Sigmoid colon (tissue), 7 donors: ENCODE data around the gene TDRKH. TPM values are rescaled to one million over a fixed set of nuclear protein-coding genes. Genes with fewer than 3 reads are reported as not detected.

ENCODE experiments used
- DNase-seq: peaks from one replicate; pipeline ENCODE4 v3.0.0-alpha.2; 2019
- H3K27ac ChIP-seq, 4 donors: fragments of 200-600 bp; sonication (generic); one replicate each; pipeline ENCODE4 v1.5.1; 2016 to 2019; ENCODE audit warnings: mild to moderate bottlenecking in 1 of 4
- H3K27me3 ChIP-seq, 3 donors: fragments of 200-600 bp; sonication (generic); one replicate each; pipeline ENCODE4 v1.5.1; 2019; ENCODE audit warnings: mild to moderate bottlenecking in 1 of 3
- H3K36me3 ChIP-seq, 4 donors: fragments of 200-600 bp; sonication (generic); one replicate each; pipeline ENCODE4 v1.5.1; 2016 to 2019
- H3K4me1 ChIP-seq, 4 donors: fragments of 200-600 bp; sonication (generic); one replicate each; pipeline ENCODE4 v1.5.1; 2017 to 2019
- H3K4me3 ChIP-seq, 4 donors: fragments of 200-600 bp; sonication (generic); one replicate each; pipeline ENCODE4 v1.5.1; 2017 to 2019; ENCODE audit warnings: mild to moderate bottlenecking in 2 of 4, moderate library complexity in 1 of 4
- H3K9me3 ChIP-seq, 4 donors: fragments of 200-600 bp in 3 of 4; sonication (generic) in 3 of 4; one replicate each; pipeline versions ENCODE4 v1.5.1 to v1.6.1; 2013 to 2019
- EP300 ChIP-seq, 4 donors: sonication (generic); formaldehyde crosslinking; IDR thresholded peaks; one replicate each; pipeline ENCODE4 v1.6.1; 2017; ENCODE audit warnings: antibody characterized with exemption in 4 of 4
- POLR2A ChIP-seq, 2 donors: fragments of 450-650 bp; IDR thresholded peaks; one replicate each; pipeline ENCODE4 v1.6.1; 2016; ENCODE audit warnings: antibody characterized with exemption in 2 of 2, mild to moderate bottlenecking in 2 of 2, moderate library complexity in 2 of 2
- POLR2AphosphoS5 ChIP-seq, 4 donors: sonication (generic); formaldehyde crosslinking; IDR thresholded peaks; one replicate each; pipeline ENCODE4 v1.6.1; 2017; ENCODE audit warnings: antibody characterized with exemption in 4 of 4
- WGBS, 2 donors: extraction: QIAGEN DNeasy Blood & Tissue Kit; methylation state at CpG; one replicate each; pipeline ENCODE4 v1.1.7; 2013; 5-methylcytosine and 5-hydroxymethylcytosine counted together
- intact Hi-C: fragments of 100-400 bp; cut with DNase I; formaldehyde crosslinking; loops from one replicate; pipeline ENCODE4 v1.15.1; 2023
- polyA plus RNA-seq, 3 donors: library from polyadenylated mRNA; stranded (reverse); fragments of 200-250 nt; gene quantifications; one replicate each; pipeline ENCODE4 v1.2.3, GENCODE V29; 2013
- total RNA-seq, 4 donors: library from RNA; depleted of rRNA; stranded (reverse); fragments of >200 nt; gene quantifications; one replicate each; pipeline ENCODE4 v1.1.0, GENCODE V29; 2016
- TF ChIP-seq, protein P1 (sequence below), 4 experiments: fragments of 450-650 bp in 3 of 4; fragments of 200-600 bp in 1 of 4; IDR thresholded peaks; one replicate each; pipeline ENCODE4 v1.5.1; 2016 to 2019; ENCODE audit warnings: antibody characterized with exemption in 4 of 4, mild to moderate bottlenecking in 3 of 4, moderate library complexity in 2 of 4
- donor health status: healthy with polysubstance abuse.
- donor health status: Bipolar disorder and iron deficiency.
- donor health status: healthy.

The TDRKH gene
- total and polyA plus RNA-seq, 7 donors, result 1.8 to 5.5 (median 3.9) TPM

DNA sequence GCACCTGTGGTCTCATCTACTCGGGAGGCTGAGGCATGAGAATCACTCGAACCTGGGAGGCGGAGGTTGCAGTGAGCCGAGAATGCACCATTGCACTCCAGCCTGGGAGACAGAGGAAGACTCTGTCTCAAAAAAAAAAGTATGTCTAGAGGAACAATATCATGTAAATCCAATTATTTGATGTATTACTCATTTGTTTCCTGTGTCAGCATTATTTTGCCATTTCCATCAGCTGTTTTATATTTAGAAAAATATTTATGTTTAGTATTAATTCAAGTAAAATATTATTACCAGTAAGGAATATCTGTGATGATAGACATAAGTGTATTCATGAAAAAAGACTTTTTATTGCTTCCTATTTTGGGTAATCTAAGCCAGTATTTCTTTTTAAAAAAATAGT lies 13.0 kb downstream of the TDRKH start:
- TF ChIP-seq POLR2A (IDR thresholded peaks at IDR 0.05) (no peak), EP300 (IDR thresholded peaks at IDR 0.05) (no peak), POLR2AphosphoS5 (IDR thresholded peaks at IDR 0.05) (no peak)
- TF ChIP-seq, protein P1, sequence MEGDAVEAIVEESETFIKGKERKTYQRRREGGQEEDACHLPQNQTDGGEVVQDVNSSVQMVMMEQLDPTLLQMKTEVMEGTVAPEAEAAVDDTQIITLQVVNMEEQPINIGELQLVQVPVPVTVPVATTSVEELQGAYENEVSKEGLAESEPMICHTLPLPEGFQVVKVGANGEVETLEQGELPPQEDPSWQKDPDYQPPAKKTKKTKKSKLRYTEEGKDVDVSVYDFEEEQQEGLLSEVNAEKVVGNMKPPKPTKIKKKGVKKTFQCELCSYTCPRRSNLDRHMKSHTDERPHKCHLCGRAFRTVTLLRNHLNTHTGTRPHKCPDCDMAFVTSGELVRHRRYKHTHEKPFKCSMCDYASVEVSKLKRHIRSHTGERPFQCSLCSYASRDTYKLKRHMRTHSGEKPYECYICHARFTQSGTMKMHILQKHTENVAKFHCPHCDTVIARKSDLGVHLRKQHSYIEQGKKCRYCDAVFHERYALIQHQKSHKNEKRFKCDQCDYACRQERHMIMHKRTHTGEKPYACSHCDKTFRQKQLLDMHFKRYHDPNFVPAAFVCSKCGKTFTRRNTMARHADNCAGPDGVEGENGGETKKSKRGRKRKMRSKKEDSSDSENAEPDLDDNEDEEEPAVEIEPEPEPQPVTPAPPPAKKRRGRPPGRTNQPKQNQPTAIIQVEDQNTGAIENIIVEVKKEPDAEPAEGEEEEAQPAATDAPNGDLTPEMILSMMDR (IDR thresholded peaks at IDR 0.05), result no peak
- H3K36me3 ChIP-seq, result peaks cover 0 to 88% (median 11%) of the 10 kb centered on the region in 4 donors
- WGBS, 2 donors, result 95 to 98% methylated on average over 4 of the region's 4 CpGs

DNA sequence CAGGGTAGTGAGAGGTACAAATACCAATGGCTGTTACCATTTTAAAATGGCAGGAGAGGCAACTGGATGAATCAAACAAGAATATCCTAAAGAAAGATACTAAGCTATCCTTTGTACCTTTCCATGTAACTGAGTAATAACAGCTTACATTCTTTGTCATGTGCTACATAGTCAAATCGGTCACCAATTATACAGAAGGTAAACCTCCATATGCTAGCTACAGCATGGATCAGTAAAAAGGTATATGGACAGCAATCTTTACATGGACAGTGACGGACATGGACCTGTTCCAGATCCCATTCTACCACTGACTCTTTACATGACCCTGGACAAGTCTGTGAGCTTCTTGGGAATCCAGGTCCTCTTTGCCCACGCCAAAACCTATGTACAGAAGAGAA lies 13.6 kb downstream of the TDRKH start:
- intact Hi-C loops, result no loop called here
- Histone ChIP-seq H3K4me3 (no peak overlapping the region), H3K4me1 (no peaks in the 10 kb centered on the region), H3K9me3 (no peaks in the 10 kb centered on the region), H3K27ac (no peak overlapping the region), H3K36me3 (peaks cover 0 to 82% (median 11%) of the 10 kb centered on the region in 4 donors), H3K27me3 (no peaks in the 10 kb centered on the region)
- DNase-seq, result no peak
- WGBS, 2 donors, result 82 to 84% methylated on average over 3 of the region's 3 CpGs
- no peak for TF ChIP-seq POLR2A (IDR thresholded peaks at IDR 0.05)
- TF ChIP-seq POLR2AphosphoS5 (IDR thresholded peaks at IDR 0.05), result no peak
- TF ChIP-seq, protein P1 (IDR thresholded peaks at IDR 0.05), result no peak
- TF ChIP-seq EP300 (IDR thresholded peaks at IDR 0.05), result no peak

More for the DNA sequence above, 13.0 kb downstream of the TDRKH start:
- intact Hi-C loops, result no loop called here
- H3K4me3 ChIP-seq, result no peak overlapping the region
- no peaks in the 10 kb centered on the region for H3K4me1 ChIP-seq
- DNase-seq, result no peak
- no peak overlapping the region for H3K27ac ChIP-seq
- H3K9me3 ChIP-seq, result no peaks in the 10 kb centered on the region
- no peaks in the 10 kb centered on the region for H3K27me3 ChIP-seq

DNA sequence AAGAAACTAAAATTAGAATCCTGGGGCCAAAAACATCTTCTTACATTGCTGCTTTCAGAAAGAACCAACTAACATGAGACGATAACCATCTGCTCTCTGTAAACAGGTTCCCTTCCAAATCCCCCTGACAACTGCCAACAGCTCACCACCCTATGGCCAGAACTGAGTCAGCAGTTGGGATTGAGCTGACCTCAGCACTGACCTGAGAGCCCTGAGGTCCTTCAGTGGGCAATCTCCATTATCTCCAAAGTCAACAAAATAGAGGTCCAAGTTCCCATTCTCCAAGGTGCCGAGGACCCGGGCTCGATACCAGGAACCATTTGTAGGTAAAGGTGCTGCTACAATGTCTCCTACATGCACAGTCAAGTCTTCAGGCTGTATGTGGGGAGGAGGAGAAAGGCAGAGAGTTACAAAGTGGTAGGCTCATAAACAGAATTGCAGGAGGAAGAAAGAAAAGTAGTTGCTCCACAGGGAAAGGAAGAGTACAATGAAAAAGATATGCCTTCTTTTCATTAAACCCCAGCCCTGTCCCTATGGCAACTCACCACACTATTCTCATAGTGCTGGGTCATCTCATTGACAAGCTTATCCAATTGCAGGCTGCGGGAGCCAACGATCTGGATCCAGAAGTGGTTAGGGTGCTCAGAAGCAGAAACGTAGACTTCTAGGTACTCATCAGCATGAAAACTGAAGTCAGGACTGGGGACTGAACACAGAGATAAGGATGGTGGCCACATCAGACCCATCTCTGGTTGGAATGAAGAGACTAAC lies 14.2 kb downstream of the TDRKH start:
- no peak for TF ChIP-seq POLR2AphosphoS5 (IDR thresholded peaks at IDR 0.05)
- TF ChIP-seq, protein P1 (IDR thresholded peaks at IDR 0.05), result no peak
- TF ChIP-seq EP300 (IDR thresholded peaks at IDR 0.05), result no peak
- TF ChIP-seq POLR2A (IDR thresholded peaks at IDR 0.05), result no peak
- no peak overlapping the region for H3K4me3 ChIP-seq
- H3K36me3 ChIP-seq, result peaks cover 0 to 76% (median 11%) of the 10 kb centered on the region in 4 donors
- H3K27ac ChIP-seq, result no peak overlapping the region
- no peaks in the 10 kb centered on the region for H3K9me3 ChIP-seq
- DNase-seq, result no peak
- H3K4me1 ChIP-seq, result no peaks in the 10 kb centered on the region
- no peaks in the 10 kb centered on the region for H3K27me3 ChIP-seq
- intact Hi-C loops, result no loop called here
- 96% methylated on average over 7 of the region's 7 CpGs for WGBS, 2 donors

DNA sequence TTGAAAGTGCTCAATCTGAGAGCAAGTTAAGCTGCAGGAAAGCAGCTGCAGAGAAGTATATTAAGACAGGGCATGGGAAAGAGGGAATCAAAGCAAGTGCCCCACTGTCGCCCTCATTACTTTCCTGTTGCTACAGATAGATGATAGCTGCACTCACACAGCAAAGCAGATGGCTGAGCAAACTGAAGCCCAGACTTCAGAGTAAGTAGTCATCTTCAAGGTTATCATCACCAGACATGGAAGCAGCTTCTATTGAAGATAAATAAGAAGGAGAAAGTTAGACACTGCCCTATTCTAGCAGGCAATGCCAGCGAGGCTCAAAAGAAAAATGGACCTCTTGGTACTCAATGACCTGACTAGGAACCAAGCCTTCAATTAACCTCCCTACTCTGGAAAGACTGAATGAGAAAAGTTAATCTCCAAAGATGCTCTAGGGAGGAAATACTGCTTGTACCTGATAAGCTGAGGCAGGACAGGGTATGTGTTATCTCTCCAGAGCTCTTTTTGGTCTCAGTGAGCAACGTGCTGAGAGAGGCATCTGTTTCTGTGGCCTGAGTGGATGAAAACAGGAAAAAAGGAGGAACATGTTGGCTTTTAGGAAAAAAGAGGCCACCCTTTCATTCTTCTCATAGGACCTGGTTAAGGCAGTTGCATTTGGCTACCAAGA lies 15.9 kb downstream of the TDRKH start:
- Histone ChIP-seq H3K4me3 (no peak overlapping the region), H3K27ac (no peak overlapping the region), H3K36me3 (peaks cover 0 to 59% (median 11%) of the 10 kb centered on the region in 4 donors), H3K9me3 (no peaks in the 10 kb centered on the region), H3K27me3 (no peaks in the 10 kb centered on the region), H3K4me1 (no peaks in the 10 kb centered on the region)
- WGBS, 2 donors, result 72 to 77% methylated on average over 3 of the region's 3 CpGs
- no peak for TF ChIP-seq EP300 (IDR thresholded peaks at IDR 0.05)
- no peak for TF ChIP-seq POLR2A (IDR thresholded peaks at IDR 0.05)
- TF ChIP-seq, protein P1 (IDR thresholded peaks at IDR 0.05), result no peak
- no peak for TF ChIP-seq POLR2AphosphoS5 (IDR thresholded peaks at IDR 0.05)
- intact Hi-C loops, result no loop called here
- DNase-seq, result no peak
